HuH-7 (cell line): ENCODE measurements around the gene TMEM132D.

ENCODE experiments used
- DNase-seq: peaks from one replicate; pipeline ENCODE4 v3.0.0; 2011; ENCODE audit warnings: low spot score

TMEM132D gene

DNA sequence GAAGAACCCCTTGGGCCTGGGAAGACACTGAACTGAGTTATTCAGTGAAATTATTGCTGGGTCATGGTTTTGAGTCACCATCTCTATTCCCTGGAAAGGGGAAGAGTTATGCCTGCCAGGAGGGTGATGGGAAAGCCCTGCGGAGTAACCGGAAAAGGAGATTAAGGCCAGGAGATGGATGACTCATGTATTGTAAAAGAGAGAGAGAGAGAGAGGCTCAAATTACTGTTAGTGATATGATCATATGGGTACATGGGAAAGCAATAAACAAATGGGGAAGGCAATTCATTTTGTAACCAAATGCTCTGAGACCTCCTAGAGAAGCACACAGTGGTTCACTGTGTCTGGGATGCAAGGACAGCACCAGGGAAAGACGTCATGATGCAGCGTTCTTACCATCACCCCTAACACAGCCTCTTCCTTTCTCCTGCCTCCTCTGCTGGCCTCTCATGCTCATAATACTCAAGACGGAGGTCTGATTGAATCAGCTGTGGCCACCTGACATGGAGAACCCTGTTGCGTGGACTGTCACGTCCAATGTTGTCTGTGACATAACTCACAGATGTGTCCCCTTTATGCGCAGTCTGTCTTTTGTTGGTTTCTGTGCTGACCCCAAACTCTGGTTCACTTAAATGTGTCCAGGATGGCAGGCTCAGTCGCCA is 243.7 kb downstream of the TMEM132D start:
- no peak for DNase-seq

GRCh38 chr12:129657179-129657578 is 246.6 kb downstream of the TMEM132D start:
- no peak for DNase-seq

DNA sequence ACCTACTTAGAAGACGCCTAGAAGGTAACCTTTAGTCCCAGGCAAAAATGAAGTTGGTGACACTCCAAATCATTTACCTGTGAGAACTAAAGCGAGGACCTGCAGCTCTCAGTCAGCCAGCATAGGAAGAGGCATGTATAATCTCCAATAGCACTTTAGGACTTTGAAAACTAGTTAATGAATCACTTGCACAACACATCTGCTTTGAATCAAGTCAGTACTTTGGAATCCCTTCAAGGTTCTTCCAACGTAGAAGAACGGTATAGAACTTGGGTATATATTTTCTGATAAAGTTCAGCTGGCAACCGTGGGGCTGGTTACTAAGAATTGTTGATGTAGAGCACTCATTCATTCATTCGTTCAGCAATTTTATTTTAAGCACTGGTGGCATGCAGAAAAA is 251.9 kb downstream of the TMEM132D start:
- DNase-seq: no peak

DNA sequence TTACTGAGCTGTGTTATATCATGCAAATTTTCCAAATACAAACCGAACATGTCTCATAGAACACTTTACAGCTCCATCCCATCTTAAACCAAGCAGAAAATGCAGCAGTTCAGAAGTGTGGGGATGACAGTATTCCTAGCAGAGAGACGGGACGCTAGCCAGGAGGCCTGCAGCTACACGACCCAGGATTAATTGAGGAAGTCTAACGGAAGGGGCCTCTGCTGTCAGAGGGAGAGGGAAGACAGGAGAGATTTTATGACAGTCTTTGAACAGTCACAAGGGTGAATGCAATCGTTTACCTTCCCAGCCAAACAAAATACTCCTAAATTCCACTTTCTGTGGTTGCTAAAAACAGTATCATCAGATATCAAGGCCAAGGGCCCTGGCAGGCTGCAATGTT is 261.9 kb downstream of the TMEM132D start:
- no peak for DNase-seq

DNA sequence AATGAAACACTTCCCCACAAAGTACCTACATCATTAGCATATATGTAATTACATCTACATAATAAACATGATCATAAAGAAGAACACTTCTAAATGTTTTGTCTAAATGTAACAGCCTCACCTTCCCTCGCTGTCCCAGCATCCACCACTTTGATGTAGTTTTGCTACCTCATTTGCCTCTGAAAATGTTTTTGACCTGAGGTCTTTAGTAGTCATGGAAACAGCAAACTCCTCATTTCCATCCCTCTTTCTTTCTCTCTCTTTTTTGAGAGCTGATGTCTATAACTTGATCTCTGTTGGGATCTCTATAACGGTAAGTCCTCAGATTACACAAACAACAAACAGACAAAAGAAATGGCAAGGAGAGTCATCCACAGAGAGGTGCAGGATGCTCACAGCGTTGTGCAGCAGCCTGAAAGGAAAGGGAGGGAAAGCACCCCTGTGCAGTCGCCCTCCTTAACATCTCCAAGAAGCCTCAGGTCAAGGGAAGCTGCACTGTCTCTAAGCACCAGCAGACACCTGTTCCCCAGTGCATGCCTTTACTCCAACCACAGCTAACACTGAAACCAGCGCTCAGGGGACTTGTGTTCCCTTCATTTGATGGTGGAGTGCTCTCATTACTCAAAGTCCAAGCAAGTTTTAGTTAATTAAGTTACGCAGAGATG is 268.7 kb downstream of the TMEM132D start:
- DNase-seq: no peak

DNA sequence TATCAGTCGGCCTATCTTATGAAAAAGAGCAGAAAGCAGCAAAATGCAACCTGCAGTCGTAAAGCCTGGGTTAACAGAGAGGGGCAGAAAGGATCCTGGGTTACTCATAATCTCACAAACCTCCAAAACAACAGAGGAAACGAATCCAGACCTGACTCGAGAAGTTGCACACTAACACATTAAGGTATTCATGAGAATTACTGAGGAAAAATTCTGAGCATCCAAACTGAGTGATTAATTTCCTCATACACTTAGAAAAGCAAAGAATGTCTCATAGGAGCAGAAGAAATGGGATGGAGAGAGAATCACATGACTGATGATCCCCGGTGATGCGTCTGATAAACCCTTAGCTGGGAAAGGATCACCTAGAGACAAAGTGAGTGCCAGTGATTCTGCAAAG is 272.5 kb downstream of the TMEM132D start:
- no peak for DNase-seq

GRCh38 chr12:129629901-129630300 is 273.9 kb downstream of the TMEM132D start:
- no peak for DNase-seq

DNA sequence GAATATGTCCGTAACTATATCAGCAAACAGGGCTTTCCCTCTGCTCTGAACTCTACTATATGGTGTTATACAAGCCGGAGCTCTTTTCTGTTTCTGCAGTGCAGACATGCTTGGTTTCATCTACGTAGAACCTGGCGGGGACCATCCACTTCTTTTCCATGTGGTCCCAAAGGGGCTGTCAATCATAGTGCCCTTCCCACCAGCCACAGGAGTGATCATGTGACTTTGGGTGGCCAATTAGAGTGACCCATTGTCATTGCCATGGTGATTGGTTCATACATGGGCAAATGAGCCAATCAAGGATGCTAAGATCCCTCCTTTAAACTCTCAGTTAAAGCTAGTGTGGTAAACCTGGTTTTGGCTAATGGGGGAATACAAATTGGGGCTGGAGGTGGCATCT is 281.3 kb downstream of the TMEM132D start:
- no peak for DNase-seq

DNA sequence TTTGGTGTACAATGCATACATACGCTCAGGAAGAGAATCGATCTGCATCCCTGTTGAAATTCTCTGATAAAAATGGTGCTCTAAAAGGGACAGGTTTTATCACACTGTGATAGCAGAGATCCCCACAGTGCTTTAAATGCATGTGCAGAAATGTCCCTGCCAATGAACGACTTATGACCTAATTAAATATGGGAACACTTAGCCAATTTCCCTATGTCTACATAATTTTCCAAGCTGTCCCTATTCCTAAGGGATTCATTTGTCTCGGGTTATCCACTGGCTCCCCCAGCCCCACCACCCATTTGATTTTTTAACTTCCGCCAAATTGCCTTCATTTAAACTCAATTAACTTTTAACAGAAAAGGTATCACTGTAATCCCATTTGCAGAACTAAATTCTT is 284.6 kb downstream of the TMEM132D start:
- no peak for DNase-seq

DNA sequence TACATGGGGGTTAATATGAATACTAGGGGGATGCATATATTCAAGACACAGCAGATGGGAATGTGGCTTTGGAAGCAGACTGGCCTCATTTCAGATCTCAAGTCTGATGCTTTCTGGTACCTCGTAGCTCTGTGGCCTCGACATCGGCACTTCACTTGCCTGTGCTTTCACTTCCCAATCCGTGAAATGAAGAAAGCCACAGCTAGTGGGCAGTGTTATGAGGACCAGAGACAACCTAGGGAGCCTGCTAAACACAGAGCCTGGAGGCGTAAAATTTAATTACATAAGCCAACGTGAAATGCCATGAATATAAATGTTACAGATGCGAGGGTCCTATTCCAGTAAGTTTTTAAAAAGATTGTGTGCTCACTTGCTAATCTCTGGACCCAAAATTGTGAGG is 286.0 kb downstream of the TMEM132D start:
- no peak for DNase-seq

DNA sequence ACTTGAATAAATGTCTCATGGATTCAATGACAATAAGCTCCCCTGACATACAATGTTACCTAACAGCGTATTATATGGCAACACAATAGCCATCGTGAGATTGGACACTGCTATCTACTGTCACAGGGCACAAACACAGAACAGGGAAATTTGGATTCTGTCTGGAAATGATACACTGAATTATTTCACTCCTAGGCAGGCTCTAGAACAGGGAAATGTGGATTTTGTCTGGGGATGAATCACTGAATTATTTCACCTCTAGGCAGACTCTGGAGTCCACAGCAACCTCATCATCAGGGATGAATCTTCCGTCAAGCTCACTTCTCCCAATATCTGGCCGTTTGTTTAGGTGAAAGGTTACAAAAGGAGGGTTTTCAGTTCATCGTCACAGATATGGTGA is 288.8 kb downstream of the TMEM132D start:
- no peak for DNase-seq

- no peak for DNase-seq
These were observed 289.5 kb downstream of the TMEM132D start for GRCh38 chr12:129614221-129614885.

GRCh38 chr12:129613314-129613713 is 290.5 kb downstream of the TMEM132D start:
- DNase-seq: no peak

DNA sequence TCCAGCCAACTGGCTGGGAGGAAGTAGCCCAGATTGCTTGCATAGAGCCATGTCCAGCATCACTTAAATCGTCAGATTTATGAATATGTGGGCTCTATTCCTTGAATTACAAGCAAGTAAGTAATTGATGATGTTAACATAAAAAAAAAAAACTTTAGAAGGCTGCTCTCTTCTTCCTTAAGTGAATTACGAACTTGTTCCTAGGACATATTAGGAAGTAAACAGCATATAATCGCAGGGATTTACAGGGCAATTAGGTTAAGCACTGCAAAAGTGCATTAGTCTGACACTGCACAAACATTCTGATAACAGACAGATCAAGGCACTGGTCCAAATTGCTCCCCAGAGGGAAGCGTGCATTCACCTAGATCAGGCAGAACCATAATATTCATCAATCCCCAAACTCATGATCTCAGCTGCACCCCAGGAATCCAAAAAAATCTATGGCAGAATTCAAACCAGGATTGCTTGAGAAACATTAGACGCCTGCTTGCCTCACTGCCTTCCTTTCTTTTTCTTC is 293.2 kb downstream of the TMEM132D start:
- DNase-seq: no peak

GRCh38 chr12:129607756-129608155 is 296.1 kb downstream of the TMEM132D start:
- no peak for DNase-seq

GRCh38 chr12:129607301-129607700 is 296.5 kb downstream of the TMEM132D start:
- DNase-seq: no peak

GRCh38 chr12:129606239-129606638 is 297.6 kb downstream of the TMEM132D start:
- DNase-seq: no peak

- no peak for DNase-seq
These were observed 298.2 kb downstream of the TMEM132D start for GRCh38 chr12:129605666-129606065.

GRCh38 chr12:129604506-129604905 is 299.3 kb downstream of the TMEM132D start:
- no peak for DNase-seq

- no peak for DNase-seq
These were observed 304.4 kb downstream of the TMEM132D start for GRCh38 chr12:129599406-129599805.

DNA sequence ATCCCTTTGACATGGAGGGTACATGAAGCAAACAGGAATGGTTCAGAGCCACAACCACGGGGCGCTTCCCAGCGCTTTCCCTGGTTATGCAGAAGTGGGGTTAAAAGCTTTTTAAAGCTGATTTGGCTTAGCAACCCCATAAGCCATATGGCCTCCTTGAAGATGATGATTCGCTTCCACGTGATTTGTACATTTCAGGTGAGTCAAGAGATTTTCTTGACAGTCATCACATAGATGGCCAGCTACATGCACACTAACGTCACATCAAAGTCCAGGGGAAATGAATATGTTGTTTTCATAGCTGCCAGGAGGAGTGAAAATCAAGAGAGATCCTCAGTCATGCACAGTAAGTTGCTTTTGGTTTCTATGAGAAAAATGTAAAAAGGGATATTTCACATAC is 309.7 kb downstream of the TMEM132D start:
- DNase-seq: no peak

DNA sequence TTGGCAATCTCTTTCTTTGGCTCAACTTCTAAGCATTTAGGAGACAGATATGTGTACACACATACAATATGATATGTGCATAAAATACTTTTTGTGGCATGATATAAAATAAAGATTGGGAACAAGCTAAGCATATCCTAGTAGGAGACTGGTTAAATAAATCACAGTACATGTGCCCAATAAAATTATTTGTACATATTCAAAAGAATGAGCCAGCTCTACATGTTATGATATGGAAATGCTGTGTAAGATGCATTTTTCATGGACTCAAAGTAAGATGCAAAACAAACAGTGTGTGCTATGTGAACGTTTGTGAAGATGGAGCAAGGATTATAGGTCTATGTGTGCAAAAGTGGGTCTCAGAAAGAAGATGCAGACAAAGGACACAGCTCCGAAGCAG is 311.4 kb downstream of the TMEM132D start:
- DNase-seq: no peak

DNA sequence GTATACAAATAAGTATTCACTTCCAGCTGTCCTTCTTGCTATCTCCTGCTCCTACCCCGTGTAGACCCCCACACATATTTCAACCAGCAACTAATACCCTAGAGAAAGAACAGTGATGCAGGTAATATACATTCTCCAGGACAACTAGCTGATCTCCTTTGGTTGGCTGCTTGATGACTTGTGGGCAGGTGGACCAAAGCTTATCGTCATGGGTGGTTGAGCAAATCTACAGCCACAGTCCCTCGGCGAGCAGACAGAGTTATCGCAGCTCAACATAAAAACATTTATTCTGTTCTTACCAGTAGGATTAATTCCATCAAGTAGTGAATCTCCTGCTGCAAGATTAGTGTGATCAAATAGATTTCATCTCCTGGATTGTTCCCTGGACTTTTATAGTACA is 314.3 kb downstream of the TMEM132D start:
- no peak for DNase-seq
